ENCODE data around the gene TMEM198. TPM values are rescaled to one million over a fixed set of nuclear protein-coding genes. Genes with fewer than 3 reads are reported as not detected.

Gene TMEM198
- total RNA-seq, 2 experiments from 2014 or later = 5.9 to 7.1 TPM

- ChIA-PET POLR2A (interaction anchor here (1.2 kb wide), 1 partner anchor 10 kb away, joined by 3 read pairs; no protein-coding TSS in a partner anchor), CTCF (interaction anchor here (1.1 to 1.5 kb wide), 3 partner anchors 9 to 23 kb away, joined by 3 to 10 read pairs (median 4); partner anchors contain the start of genes CHPF and TMEM198)
Measured at GRCh38 chr2:219552382-219553167, 8.7 kb downstream of the TMEM198 start.

- ChIA-PET CTCF (interaction anchor here (1.5 kb wide), 1 partner anchor 12 kb away, joined by 4 read pairs; no protein-coding TSS in a partner anchor), POLR2A (interaction anchor here (1.2 kb wide), 1 partner anchor 11 kb away, joined by 3 read pairs; no protein-coding TSS in a partner anchor)
Measured at GRCh38 chr2:219553168-219553417, 9.3 kb downstream of the TMEM198 start.

- ChIA-PET POLR2A (interaction anchor here (0.5 kb wide), 1 partner anchor 17 kb away, joined by 3 read pairs; no protein-coding TSS in a partner anchor), CTCF (no interaction called here)
Measured at GRCh38 chr2:219553463-219553963, 9.7 kb downstream of the TMEM198 start.

GRCh38 chr2:219554350-219554749, 10.5 kb downstream of the TMEM198 start:
- POLR2A ChIA-PET = no interaction called here

GRCh38 chr2:219555956-219556355, 12.1 kb downstream of the TMEM198 start:
- POLR2A ChIA-PET = no interaction called here
- CTCF ChIA-PET = interaction anchor here (1.5 kb wide), 1 partner anchor 15 kb away, joined by 3 read pairs; no protein-coding TSS in a partner anchor

More at GRCh38 chr2:219554350-219554749, 10.5 kb downstream of the TMEM198 start:
- CTCF ChIA-PET = no interaction called here

- ChIA-PET POLR2A (no interaction called here), CTCF (no interaction called here)
Measured at GRCh38 chr2:219556413-219556812, 12.6 kb downstream of the TMEM198 start.

- ChIA-PET POLR2A (no interaction called here), CTCF (no interaction called here)
Measured at GRCh38 chr2:219557320-219557719, 13.5 kb downstream of the TMEM198 start.

GRCh38 chr2:219557791-219558785, 14.3 kb downstream of the TMEM198 start:
- ChIA-PET POLR2A (no interaction called here), CTCF (no interaction called here)

- ChIA-PET CTCF (interaction anchor here (0.7 to 2.1 kb wide), 12 partner anchors 8 to 156 kb away, joined by 3 to 11 read pairs (median 4); partner anchors contain the start of genes CHPF, OBSL1, STK11IP and TMEM198), POLR2A (no interaction called here)
Measured at GRCh38 chr2:219559156-219559915, 15.5 kb downstream of the TMEM198 start.

GRCh38 chr2:219560037-219560892, 16.4 kb downstream of the TMEM198 start:
- POLR2A ChIA-PET = no interaction called here

GRCh38 chr2:219560893-219561178, 17.0 kb downstream of the TMEM198 start:
- ChIA-PET CTCF (interaction anchor here (0.9 to 2.1 kb wide), 10 partner anchors 10 to 158 kb away, joined by 3 to 11 read pairs (median 5); partner anchors contain the start of genes CHPF, OBSL1, STK11IP and TMEM198), POLR2A (no interaction called here)

More at GRCh38 chr2:219560037-219560892, 16.4 kb downstream of the TMEM198 start:
- CTCF ChIA-PET = interaction anchor here (0.7 to 2.1 kb wide), 12 partner anchors 9 to 157 kb away, joined by 3 to 11 read pairs (median 4); partner anchors contain the start of genes CHPF, OBSL1, STK11IP and TMEM198

GRCh38 chr2:219561179-219562048, 17.6 kb downstream of the TMEM198 start:
- CTCF ChIA-PET = interaction anchor here (0.9 to 2.1 kb wide), 5 partner anchors 9 to 158 kb away, joined by 4 to 11 read pairs (median 6); partner anchors contain the start of genes CHPF, OBSL1 and TMEM198
- POLR2A ChIA-PET = no interaction called here

- CTCF ChIA-PET = interaction anchor here (1.7 kb wide), 1 partner anchor 86 kb away, joined by 4 read pairs; no protein-coding TSS in a partner anchor
- POLR2A ChIA-PET = no interaction called here
Measured at GRCh38 chr2:219562049-219563020, 18.5 kb downstream of the TMEM198 start.

GRCh38 chr2:219563271-219563928, 19.6 kb downstream of the TMEM198 start:
- ChIA-PET CTCF (interaction anchor here (1.7 kb wide), 1 partner anchor 87 kb away, joined by 4 read pairs; no protein-coding TSS in a partner anchor), POLR2A (no interaction called here)

Measured in activated CD8-positive, alpha-beta memory T cell treated with anti-CD3 and anti-CD28 coated beads for 36 hours (primary cell).